DND-41 (cell line): ENCODE results near the gene RIMOC1.

Experiments used
- EZH2 ChIP-seq: IDR thresholded peaks from 3 replicates; pipeline ENCODE4 v1.6.1; 2012; ENCODE audit warnings: borderline replicate concordance, low read depth, mild to moderate bottlenecking, moderate library complexity, low read length, inconsistent platforms; ENCODE audit not compliant: severe bottlenecking
- TF ChIP-seq, protein P1 (sequence below): IDR thresholded peaks from 2 replicates; pipeline ENCODE4 v1.5.1; 2012; ENCODE audit warnings: borderline replicate concordance, low read length, moderate library complexity, mild to moderate bottlenecking; ENCODE audit not compliant: poor library complexity, severe bottlenecking; ENCODE audit errors: extremely low read depth

DNA sequence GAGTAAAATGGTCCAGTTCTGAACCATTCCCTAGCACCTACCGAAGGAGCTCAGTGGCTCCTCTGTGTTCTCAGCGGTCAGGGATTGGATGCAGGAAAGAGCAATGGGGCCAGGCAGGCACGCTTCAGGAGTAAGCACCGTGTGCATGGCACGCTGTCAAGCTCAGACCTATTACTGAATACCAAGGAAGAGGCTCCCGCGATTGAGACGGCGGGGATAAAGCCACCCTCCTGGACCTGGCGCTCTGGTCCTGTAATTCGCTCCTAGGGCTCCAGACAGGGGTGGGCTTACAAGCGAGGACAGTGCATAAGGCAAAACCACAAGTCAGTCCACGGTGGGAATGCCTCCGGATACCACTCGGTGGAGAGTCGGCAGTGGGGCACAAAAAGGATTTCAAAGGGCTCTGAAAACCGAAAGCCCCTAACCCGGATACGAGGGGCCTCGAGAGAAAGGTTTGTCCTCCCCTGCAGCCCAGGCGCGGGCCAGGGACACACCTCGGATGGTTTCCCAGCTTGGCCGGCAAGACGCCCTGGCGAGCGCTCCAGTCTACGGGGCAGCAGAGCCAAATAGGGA is 34.9 kb upstream of the RIMOC1 start:
- TF ChIP-seq, protein P1, sequence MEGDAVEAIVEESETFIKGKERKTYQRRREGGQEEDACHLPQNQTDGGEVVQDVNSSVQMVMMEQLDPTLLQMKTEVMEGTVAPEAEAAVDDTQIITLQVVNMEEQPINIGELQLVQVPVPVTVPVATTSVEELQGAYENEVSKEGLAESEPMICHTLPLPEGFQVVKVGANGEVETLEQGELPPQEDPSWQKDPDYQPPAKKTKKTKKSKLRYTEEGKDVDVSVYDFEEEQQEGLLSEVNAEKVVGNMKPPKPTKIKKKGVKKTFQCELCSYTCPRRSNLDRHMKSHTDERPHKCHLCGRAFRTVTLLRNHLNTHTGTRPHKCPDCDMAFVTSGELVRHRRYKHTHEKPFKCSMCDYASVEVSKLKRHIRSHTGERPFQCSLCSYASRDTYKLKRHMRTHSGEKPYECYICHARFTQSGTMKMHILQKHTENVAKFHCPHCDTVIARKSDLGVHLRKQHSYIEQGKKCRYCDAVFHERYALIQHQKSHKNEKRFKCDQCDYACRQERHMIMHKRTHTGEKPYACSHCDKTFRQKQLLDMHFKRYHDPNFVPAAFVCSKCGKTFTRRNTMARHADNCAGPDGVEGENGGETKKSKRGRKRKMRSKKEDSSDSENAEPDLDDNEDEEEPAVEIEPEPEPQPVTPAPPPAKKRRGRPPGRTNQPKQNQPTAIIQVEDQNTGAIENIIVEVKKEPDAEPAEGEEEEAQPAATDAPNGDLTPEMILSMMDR, result no peak
- TF ChIP-seq EZH2, result no peak
